KOPT-K1 (cell line): Measurements from ENCODE around the gene POU5F1.
A peak's percentile ranks its signal among the peaks of the same experiment; 100 is the strongest.
"Not testable (repeated sequence)": the region's sequence is repeated elsewhere in the genome, so short reads cannot be mapped to it uniquely, and the experiment has no call there.

Source experiments
- H3K27ac ChIP-seq: fragments of 200-600 bp; sonication (generic); 2 replicates; pipeline ENCODE4 v1.5.1; 2016; ENCODE audit warnings: antibody characterized with exemption, mild to moderate bottlenecking, low read depth, low read length; ENCODE audit not compliant: poor library complexity, severe bottlenecking
- H3K36me3 ChIP-seq: fragments of 200-600 bp; sonication (generic); 2 replicates; pipeline ENCODE4 v1.5.1; 2017; ENCODE audit warnings: antibody characterized with exemption, mild to moderate bottlenecking, low read length, moderate library complexity; ENCODE audit not compliant: insufficient read depth
- H3K9me3 ChIP-seq: fragments of 200-600 bp; sonication (generic); 2 replicates; pipeline ENCODE4 v1.5.1; 2017; ENCODE audit warnings: antibody characterized with exemption, low read length, mild to moderate bottlenecking; ENCODE audit not compliant: insufficient read depth, poor library complexity, severe bottlenecking

The POU5F1 gene

DNA sequence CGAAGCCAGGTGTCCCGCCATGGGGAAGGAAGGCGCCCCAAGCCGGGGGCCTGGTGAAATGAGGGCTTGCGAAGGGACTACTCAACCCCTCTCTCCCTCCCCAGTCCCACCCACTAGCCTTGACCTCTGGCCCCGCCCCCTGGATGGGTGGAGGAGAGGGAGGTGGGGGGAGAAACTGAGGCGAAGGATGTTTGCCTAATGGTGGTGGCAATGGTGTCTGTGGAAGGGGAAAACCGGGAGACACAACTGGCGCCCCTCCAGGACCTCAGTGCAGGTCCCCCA is at the start of gene POU5F1:
TSS of gene POU5F1 (minus strand) at position 83 of the 282 bp plus-strand sequence. CDS start at position 21, 62 bp downstream.
- peaks cover 8% of the 10 kb centered on the region; the same call in 1 of the 2 replicates for H3K36me3 ChIP-seq
- H3K27ac ChIP-seq = no peak within 1 kb of the TSS
- H3K9me3 ChIP-seq = no peaks in the 10 kb centered on the region

DNA sequence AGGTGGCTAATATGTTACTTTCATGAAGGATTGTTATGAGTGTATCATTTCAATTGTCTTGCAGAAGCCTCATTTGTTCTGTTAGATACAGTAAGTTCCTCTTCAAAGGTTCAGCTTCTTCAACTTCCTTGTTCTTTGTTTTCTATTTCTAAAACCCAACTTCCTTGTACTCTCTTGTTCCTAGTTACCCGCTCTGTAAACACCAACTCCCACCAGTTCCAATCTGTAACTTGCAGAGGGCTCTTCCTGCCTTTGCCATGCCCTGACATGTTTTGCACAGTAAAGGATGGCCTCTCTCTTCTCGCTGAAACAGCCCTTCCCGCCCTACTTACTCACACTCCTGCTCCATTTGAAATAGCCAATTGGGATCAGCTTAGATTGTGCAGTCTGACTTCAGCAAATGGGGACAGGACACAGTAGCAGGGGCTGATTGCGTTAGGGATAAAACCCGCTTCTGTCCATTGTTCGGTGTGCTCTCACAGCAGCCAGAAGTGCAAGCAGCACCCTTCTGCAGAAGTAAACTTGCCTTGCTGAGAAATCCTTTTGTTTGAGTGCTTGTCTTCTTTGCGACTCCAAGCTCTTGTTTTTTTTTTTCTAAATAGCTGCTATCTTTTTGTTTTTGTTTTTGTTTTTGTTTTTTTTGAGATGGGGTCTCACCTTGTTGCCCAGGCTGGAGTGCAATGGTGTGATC is 45.9 kb upstream of the POU5F1 start:
- Histone ChIP-seq H3K9me3 (peaks cover 7% of the 10 kb centered on the region), H3K36me3 (no peaks in the 10 kb centered on the region), H3K27ac (no peak overlapping the region)

GRCh38 chr6:31215216-31215615 is 44.7 kb upstream of the POU5F1 start:
- not testable (repeated sequence) for H3K27ac ChIP-seq, H3K36me3 ChIP-seq, H3K9me3 ChIP-seq

DNA sequence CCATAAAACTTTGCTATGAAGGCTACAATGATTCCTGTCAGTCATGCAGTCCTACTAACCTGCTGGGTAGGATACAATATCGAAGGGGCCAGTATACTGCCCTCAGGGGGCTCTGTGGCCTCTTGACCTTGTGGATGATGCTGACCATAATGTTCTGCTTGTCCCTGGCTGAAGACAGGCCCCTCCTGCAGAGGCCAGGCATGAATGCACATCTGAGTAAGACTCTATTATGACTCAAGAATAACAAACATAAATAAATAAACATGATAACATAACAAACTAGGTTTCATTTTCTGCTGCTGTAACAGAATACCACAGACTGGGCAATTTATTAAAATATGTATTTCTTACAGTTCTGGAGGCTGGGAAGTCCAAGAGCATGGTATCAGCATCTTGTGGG is 44.0 kb upstream of the POU5F1 start:
- Histone ChIP-seq H3K9me3 (peaks cover 7% of the 10 kb centered on the region), H3K27ac (no peak overlapping the region), H3K36me3 (no peaks in the 10 kb centered on the region)

GRCh38 chr6:31210741-31211532 is 40.5 kb upstream of the POU5F1 start:
- Histone ChIP-seq H3K27ac (no peak overlapping the region), H3K9me3 (no peaks in the 10 kb centered on the region)

GRCh38 chr6:31210123-31210522 is 39.6 kb upstream of the POU5F1 start:
- Histone ChIP-seq H3K36me3 (no peaks in the 10 kb centered on the region), H3K9me3 (no peaks in the 10 kb centered on the region), H3K27ac (no peak overlapping the region)

More at GRCh38 chr6:31210741-31211532, 40.5 kb upstream of the POU5F1 start:
- H3K36me3 ChIP-seq = no peaks in the 10 kb centered on the region

GRCh38 chr6:31209137-31209536 is 38.7 kb upstream of the POU5F1 start:
- Histone ChIP-seq H3K36me3 (no peaks in the 10 kb centered on the region), H3K9me3 (no peaks in the 10 kb centered on the region), H3K27ac (no peak overlapping the region)

DNA sequence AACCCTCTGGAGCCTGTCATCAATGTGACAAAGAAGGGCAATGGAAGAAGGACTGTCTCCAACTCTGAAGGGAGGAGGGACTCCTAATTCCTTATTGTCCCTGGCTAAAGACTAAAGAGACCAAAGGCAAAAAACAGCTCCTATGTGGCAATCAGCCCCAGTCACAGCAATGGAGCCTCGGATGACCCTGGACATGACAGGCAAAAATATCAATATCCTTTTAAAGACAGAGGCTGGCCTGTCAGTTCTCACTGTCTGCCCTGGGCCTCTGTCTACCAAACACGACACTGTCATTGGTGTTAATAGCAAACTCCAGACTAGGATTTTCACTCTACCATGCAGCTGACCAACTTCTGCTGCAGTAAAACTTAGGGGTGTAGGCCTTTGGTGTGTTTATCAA is 38.0 kb upstream of the POU5F1 start:
- H3K27ac ChIP-seq = no peak overlapping the region

GRCh38 chr6:31205638-31206037 is 35.2 kb upstream of the POU5F1 start:
- Histone ChIP-seq H3K36me3 (no peaks in the 10 kb centered on the region), H3K27ac (peak overlapping the region; percentile 52), H3K9me3 (no peaks in the 10 kb centered on the region)

More for the DNA sequence above, 38.0 kb upstream of the POU5F1 start:
- Histone ChIP-seq H3K36me3 (no peaks in the 10 kb centered on the region), H3K9me3 (no peaks in the 10 kb centered on the region)

DNA sequence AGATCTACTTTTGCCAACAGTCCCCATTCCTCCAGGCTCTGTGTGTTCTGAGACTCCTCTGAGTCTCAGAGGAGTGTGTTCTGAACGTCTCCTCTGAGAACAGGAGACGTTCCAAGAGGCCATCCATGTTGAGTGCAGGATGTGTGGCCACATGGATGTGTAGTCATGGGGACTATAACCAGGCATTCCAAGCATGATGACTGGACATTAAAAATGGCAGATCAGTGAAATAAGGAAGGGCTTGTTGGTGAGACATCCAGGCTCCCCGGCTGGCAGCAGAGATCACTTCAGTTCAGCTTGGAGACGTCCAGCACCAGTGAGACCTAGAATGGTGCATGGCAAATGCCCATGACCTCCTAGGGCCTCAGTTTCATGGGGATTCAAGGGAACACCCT is 34.3 kb upstream of the POU5F1 start:
- peak overlapping the region; percentile 86 for H3K27ac ChIP-seq
- H3K9me3 ChIP-seq = no peaks in the 10 kb centered on the region
- H3K36me3 ChIP-seq = peaks cover 8% of the 10 kb centered on the region; the same call in 1 of the 2 replicates

GRCh38 chr6:31203345-31203979 is 33.0 kb upstream of the POU5F1 start:
- peaks cover 8% of the 10 kb centered on the region; the same call in 1 of the 2 replicates for H3K36me3 ChIP-seq
- peak overlapping the region; percentile 86 for H3K27ac ChIP-seq
- H3K9me3 ChIP-seq = no peaks in the 10 kb centered on the region

GRCh38 chr6:31202259-31203166 is 32.0 kb upstream of the POU5F1 start:
- Histone ChIP-seq H3K36me3 (peaks cover 8% of the 10 kb centered on the region; the same call in 1 of the 2 replicates), H3K9me3 (no peaks in the 10 kb centered on the region), H3K27ac (peak overlapping the region; percentile 86)

GRCh38 chr6:31199105-31199452 is 28.6 kb upstream of the POU5F1 start:
- peaks cover 12% of the 10 kb centered on the region; the same call in 1 of the 2 replicates for H3K36me3 ChIP-seq
- not testable (repeated sequence) for H3K9me3 ChIP-seq
- peak overlapping the region; percentile 97 for H3K27ac ChIP-seq

DNA sequence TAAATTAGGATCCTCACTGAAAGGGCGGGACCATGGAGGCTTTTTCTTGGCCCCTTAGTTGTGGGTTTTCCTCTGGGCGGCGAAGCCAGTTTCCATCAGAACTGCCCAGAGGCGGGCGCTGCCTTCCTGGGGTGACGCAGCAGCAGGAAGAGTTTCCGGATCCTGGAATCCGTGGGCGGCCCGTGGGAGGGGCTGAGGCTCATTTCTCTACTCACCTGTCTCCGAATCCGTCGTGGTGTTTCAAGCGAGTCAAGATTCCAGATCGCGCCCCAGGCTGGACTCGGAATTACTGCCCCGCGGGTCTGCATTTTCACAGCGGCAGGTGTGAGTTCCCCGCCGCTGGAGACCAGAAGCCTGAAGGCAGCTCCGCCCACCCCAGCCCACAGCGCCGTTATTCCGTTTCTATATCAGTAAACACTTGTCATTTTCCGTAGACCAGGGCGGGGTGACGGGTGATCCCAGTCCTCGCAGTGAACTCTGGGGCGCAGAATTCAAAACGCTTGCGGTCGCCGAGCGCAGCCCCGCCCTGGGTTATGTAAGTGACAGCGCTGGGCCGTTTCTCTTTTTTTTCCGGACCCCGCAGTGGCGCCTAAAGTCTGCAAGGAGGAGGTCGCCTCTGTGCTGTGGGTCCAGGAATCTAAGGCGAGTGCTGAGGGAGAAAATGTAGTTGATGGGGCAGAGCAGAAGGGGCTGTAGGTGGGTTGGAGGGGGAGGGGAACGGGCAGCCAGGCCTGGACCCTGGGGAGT is 27.2 kb upstream of the POU5F1 start:
- H3K9me3 ChIP-seq = no peaks in the 10 kb centered on the region
- peaks cover 12% of the 10 kb centered on the region; the same call in 1 of the 2 replicates for H3K36me3 ChIP-seq
- peak overlapping the region; percentile 97 for H3K27ac ChIP-seq
